NCI-H2227 treated with DMSO at 0.1 percent for 48 hours (cell line): ENCODE data around the gene EIF4G2.
"Not testable (repeated sequence)": the region's sequence is repeated elsewhere in the genome, so short reads cannot be mapped to it uniquely, and the experiment has no call there.

Experiments used
- DNase-seq: peaks from one replicate; lab custom pipeline; 2025; lab: John Stamatoyannopoulos, UW

Gene EIF4G2

GRCh38 chr11:10808553-10809372, at the start of gene EIF4G2:
Gene EIF4G2, minus strand, starts transcription at chr11:10808926.
- DNase-seq, result peak; percentile 98

DNA sequence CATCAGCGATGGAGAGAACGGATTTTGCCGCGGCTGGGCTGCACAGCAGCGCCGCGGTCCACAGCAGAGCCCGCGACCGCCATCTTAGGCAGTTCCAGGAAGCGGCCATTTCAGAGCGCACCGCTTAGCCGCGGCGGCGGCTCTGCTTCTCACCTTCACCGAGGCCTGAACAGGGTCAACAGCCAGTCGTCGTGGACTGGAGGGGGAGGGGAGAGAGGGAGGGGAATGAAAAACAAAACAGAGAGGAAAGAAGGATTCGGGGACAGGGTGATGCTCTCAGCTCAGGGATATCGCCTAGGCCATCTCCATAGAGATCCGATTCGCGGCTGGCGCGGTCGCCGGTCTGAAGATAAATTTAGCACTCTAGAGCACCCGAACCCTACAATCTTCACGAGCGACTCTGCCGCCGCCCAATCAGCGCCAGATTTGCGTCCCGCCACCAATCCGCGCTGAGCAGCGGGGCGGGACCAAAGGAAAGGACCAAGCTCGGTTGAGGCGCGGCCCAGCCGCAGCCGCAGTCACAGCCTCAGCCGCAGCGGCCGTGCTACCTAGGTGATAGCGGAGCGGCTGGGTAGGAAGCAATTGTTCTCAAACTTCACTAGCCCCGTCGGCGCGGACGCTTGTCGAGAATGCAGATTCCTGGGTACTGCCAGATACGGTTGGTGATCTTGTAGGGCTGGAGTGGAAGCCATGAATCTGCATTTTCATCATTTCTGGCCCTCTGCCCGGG, 49.1 kb upstream of the EIF4G2 start, which contains the start of gene ZBED5:
Gene ZBED5 (minus strand): TSS at position 345 of the 730 bp plus-strand sequence. CDS start 3,108 bp downstream, outside the sequence.
- peak; percentile 97 for DNase-seq

- DNase-seq, result no peak
These were observed 48.7 kb upstream of the EIF4G2 start for GRCh38 chr11:10857459-10857708.

- no peak for DNase-seq
These were observed 48.1 kb upstream of the EIF4G2 start for GRCh38 chr11:10856689-10857458.

GRCh38 chr11:10855295-10855694, 46.6 kb upstream of the EIF4G2 start:
- no peak for DNase-seq

- DNase-seq, result no peak
These were observed 39.5 kb upstream of the EIF4G2 start for GRCh38 chr11:10847960-10848860.

GRCh38 chr11:10846660-10847059, 37.9 kb upstream of the EIF4G2 start:
- no peak for DNase-seq

DNA sequence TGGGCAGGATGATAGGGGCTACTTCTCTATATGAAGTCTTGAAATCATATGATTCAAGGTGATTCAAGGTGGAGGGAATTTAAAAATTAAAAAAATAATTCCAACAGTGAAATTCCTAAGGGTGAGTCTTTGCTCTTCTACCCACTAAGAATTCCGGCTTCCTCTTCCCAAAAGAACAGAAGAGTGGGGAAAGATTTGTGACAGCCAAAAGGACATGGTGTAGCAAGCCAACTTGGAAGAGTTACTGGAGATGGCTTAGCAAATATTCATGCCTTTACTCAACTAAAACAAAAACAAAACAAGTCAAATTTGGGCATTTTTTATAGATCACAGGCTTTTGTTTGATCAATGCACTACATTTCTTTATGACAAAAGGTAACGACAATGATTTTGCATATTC, 36.9 kb upstream of the EIF4G2 start:
- no peak for DNase-seq

- no peak for DNase-seq
These were observed 36.1 kb upstream of the EIF4G2 start for GRCh38 chr11:10844796-10845195.

DNA sequence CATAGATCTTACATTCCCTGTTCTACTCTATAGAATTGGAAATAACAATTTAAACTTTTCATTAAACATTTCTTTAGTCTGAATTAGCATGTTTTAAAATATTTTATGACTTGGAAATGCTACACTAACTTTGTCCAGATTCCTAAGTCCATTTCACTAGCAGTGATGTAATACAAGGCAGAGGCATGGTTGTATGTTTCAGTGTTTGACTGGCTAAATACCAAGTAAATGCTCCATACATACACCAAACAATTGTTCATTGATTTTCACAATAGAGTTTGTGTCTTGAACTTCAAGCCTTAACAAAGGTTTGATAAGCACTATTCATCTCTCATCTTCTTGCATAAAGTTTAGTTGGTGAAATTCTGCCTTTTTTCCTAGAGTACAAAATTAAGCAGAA, 35.6 kb upstream of the EIF4G2 start:
- no peak for DNase-seq

DNA sequence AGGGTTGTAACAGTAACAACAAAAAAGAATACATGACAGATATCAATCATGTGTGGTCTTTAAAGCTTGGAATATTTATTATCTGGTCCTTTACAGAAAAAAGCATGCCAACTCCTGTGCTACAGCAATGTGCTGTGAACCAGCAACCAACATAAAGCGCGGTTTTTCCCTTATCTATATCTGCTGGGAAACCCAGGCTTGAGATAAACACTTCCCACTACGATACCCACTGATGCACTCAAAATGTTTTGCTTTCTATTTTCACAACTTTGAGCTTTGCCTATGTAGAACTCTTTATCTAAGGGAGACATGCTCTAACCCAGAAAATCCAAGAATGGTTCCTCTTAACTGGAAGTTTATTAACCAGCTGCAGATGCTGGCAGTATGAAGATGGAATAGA, 30.2 kb upstream of the EIF4G2 start:
- DNase-seq, result no peak

DNA sequence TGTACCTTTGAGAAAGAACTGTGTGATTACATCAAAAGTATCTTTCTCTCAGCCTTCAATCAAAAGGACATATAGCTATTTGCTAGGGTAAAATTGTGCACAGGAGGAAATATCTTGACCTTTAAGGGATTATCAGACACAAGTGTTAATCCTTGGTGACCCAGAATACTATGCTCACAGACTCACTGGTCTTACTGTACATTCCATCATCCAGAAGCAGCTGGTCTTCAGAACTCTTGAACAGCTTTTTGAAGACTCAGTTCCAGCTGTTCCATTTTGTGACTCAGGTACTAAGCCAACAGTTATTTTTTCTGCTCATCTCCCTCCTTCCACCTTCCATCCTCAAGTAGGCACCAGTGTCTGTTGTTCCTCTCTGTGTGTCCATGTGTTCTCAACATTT, 29.4 kb upstream of the EIF4G2 start:
- no peak for DNase-seq

DNA sequence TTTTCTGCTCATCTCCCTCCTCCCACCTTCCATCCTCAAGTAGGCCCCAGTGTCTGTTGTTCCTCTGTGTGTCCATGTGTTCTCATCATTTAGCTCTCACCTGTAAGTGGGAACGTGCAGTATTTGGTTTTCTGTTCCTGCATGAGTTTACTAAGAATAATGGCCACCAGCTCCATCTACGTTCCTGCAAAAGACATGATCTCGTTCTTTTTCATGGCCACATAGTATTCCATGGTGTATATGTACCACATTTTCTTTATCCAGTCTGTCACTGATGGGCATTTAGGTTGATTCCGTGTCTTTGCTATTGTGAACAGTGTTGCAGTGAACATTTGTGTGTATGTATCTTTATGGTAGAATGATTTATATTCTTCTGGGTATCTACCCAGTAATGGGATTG, 28.2 kb upstream of the EIF4G2 start:
- DNase-seq, result not testable (repeated sequence)

- DNase-seq, result no peak
These were observed 20.4 kb upstream of the EIF4G2 start for GRCh38 chr11:10829139-10829538.

GRCh38 chr11:10828402-10828801, 19.7 kb upstream of the EIF4G2 start:
- DNase-seq, result no peak

DNA sequence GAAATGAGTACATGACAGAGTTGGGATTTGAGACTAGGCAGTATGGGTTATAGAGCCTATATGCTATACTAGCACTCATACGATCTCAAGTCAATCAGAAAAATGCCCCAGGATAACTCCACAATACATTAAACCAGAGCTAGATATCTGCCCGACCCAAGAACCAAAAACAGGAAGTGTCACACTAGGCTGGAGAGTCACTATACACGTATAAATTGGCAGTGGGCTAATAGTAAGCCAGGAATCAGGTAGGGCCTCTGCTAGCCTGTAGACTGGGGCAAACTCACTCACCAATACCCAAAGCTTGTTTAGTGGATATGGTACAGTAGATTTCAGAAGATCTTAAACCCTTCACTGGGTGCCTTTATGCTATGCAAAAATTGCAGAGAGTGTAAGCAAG, 16.2 kb upstream of the EIF4G2 start:
- DNase-seq, result no peak

- DNase-seq, result no peak
These were observed 14.4 kb upstream of the EIF4G2 start for GRCh38 chr11:10823152-10823579.

GRCh38 chr11:10822491-10822890, 13.8 kb upstream of the EIF4G2 start:
- DNase-seq, result not testable (repeated sequence)

- DNase-seq, result no peak
These were observed 9.9 kb upstream of the EIF4G2 start for GRCh38 chr11:10818594-10818993.

- DNase-seq, result no peak
These were observed 5.2 kb upstream of the EIF4G2 start for GRCh38 chr11:10813945-10814344.

- peak; percentile 60 for DNase-seq
These were observed 841 bp upstream of the EIF4G2 start for GRCh38 chr11:10809373-10810160.
